IPS-18a (cell line): ENCODE results near the gene LYPD8.

ENCODE experiments used
- H3K27ac ChIP-seq: one replicate; pipeline ENCODE4 v1.5.1; 2013; ENCODE audit warnings: low read length
- H3K27me3 ChIP-seq: one replicate; pipeline ENCODE4 v1.6.1; 2013; ENCODE audit warnings: mild to moderate bottlenecking, low read length; ENCODE audit not compliant: control insufficient read depth, insufficient read depth
- H3K36me3 ChIP-seq: one replicate; pipeline ENCODE4 v1.6.1; 2013; ENCODE audit warnings: low read depth, low read length; ENCODE audit not compliant: control insufficient read depth
- H3K4me1 ChIP-seq: one replicate; pipeline ENCODE4 v1.6.1; 2013; ENCODE audit warnings: low read depth, low read length; ENCODE audit not compliant: control insufficient read depth
- H3K4me3 ChIP-seq: one replicate; pipeline ENCODE4 v1.5.1; 2013; ENCODE audit warnings: low read length
- H3K9ac ChIP-seq: one replicate; pipeline ENCODE4 v1.6.1; 2013; ENCODE audit warnings: mild to moderate bottlenecking, low read length, moderate library complexity
- H3K9me3 ChIP-seq: one replicate; pipeline ENCODE4 v1.6.1; 2013; ENCODE audit warnings: low read depth, low read length; ENCODE audit not compliant: control insufficient read depth

Gene LYPD8

DNA sequence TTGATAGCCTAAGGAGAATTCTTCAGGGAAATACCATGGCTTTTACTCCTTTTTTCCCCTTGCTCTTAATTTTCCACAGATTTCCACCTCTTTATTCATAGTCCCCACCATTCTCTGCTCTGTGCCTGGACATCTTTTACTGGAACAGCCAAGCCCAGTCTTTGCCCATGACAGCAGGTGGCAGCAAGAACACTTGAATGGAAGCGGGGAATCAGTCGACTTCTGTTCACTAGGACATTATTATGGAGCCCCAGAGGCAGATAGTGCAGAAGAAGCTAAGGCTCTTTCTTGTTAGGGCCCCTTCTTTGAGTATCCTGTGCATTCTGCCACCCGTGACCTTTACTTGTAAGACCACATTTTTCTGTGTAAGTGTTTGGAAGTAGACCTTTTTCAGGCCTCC lies 59.3 kb downstream of the LYPD8 start:
- no peak overlapping the region for H3K9ac ChIP-seq
- H3K9me3 ChIP-seq: peaks cover 67% of the 10 kb centered on the region
- H3K36me3 ChIP-seq: no peaks in the 10 kb centered on the region
- H3K27ac ChIP-seq: no peak overlapping the region
- no peak overlapping the region for H3K4me3 ChIP-seq
- H3K27me3 ChIP-seq: no peaks in the 10 kb centered on the region
- no peaks in the 10 kb centered on the region for H3K4me1 ChIP-seq

DNA sequence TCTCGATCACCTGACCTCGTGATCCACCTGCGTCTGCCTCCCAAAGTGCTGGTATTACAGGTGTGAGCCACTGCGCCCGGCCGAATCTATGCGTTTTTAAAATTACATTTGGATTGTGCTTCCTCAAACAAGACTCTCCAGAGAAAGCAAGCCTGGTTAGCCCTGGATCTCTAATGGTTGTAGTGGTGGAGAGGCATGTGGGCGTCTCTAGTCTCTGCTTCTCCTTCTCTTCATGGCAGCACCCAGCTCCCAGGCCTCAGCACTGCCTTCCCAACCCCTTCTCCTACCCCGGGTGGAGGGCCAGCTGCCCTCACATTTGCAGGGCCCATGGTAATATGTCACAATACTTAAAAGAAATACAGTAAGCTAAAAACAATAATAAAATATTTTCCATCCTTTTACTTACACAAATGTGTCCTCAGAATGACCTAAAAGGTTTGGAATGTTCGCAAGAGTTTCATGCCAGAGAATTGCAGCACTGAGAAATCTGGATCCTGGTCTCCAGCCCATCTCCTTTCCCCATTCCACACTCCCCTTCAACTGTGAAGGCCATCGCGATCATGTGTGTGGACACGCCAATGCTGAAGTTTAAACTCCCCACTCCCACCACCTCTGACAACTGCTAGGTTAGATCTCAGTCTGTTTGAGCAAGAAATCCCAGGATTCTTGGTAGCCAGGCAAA lies 60.0 kb downstream of the LYPD8 start:
- no peak overlapping the region for H3K9ac ChIP-seq
- no peaks in the 10 kb centered on the region for H3K4me1 ChIP-seq
- H3K9me3 ChIP-seq: peaks cover 69% of the 10 kb centered on the region
- no peak overlapping the region for H3K27ac ChIP-seq
- no peaks in the 10 kb centered on the region for H3K27me3 ChIP-seq
- H3K36me3 ChIP-seq: no peaks in the 10 kb centered on the region
- no peak overlapping the region for H3K4me3 ChIP-seq

DNA sequence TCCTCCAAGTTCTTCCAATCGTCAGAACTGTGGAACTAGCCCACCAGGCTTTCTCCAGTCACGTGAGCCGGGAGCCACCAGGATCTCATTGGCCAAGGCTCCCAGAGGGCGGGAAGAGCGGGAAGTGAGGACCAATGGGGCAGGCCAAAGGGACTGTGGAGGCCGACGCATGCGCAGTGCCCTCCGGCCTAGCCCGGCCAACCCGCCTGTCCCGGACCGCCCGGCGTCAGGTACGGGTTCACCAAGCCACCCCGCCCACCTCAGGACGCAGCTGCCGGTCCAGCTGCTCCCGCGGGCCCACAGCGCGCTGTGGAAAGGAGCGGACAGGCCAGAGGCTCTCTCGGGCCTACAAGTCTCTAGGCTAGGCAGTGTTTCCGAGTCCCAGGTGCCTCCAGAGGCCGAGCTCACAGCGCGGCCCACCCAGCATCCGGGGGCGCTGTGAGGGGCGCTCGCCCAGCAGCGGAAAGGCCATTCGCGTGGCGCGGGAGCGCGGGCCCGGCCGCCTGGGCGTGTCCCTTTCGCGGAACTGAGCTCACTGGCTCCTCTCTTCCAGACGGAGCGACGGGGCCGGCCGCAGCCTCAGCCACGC lies 63.9 kb downstream of the LYPD8 start:
- H3K36me3 ChIP-seq: no peaks in the 10 kb centered on the region
- H3K4me1 ChIP-seq: no peaks in the 10 kb centered on the region
- H3K27me3 ChIP-seq: no peaks in the 10 kb centered on the region
- H3K4me3 ChIP-seq: no peak overlapping the region
- H3K27ac ChIP-seq: no peak overlapping the region
- H3K9ac ChIP-seq: no peak overlapping the region
- peaks cover 69% of the 10 kb centered on the region for H3K9me3 ChIP-seq
